Endodermal cell (in vitro differentiated cells): ENCODE data around the gene GFOD2. TPM values are rescaled to one million over a fixed set of nuclear protein-coding genes. Genes with fewer than 3 reads are reported as not detected.

ENCODE experiments used
- DNase-seq: peaks from one replicate; pipeline ENCODE4 v3.0.0-alpha.2; 2017
- H3K27ac ChIP-seq: 2 replicates; pipeline ENCODE4 v1.5.1; 2013; ENCODE audit warnings: mild to moderate bottlenecking, low read depth, low read length, moderate library complexity
- H3K27me3 ChIP-seq: 2 replicates; pipeline ENCODE4 v1.6.1; 2013; ENCODE audit warnings: mild to moderate bottlenecking, low read length, moderate library complexity; ENCODE audit not compliant: insufficient read depth, control insufficient read depth, poor library complexity, severe bottlenecking
- H3K36me3 ChIP-seq: 2 replicates; pipeline ENCODE4 v1.7.0; 2013; ENCODE audit warnings: mild to moderate bottlenecking, low read length, moderate library complexity; ENCODE audit not compliant: control insufficient read depth, insufficient read depth
- H3K4me1 ChIP-seq: one replicate; pipeline ENCODE4 v1.7.0; 2013; ENCODE audit warnings: low read length; ENCODE audit not compliant: control insufficient read depth, insufficient read depth
- H3K4me3 ChIP-seq: 2 replicates; pipeline ENCODE4 v1.5.1; 2013; ENCODE audit warnings: mild to moderate bottlenecking, low read length, moderate library complexity
- H3K9ac ChIP-seq: 2 replicates; pipeline ENCODE4 v1.6.1; 2013; ENCODE audit warnings: mild to moderate bottlenecking, low read length, moderate library complexity; ENCODE audit not compliant: poor library complexity, severe bottlenecking; ENCODE audit errors: extremely low read depth
- H3K9me3 ChIP-seq: 2 replicates; pipeline ENCODE4 v1.6.1; 2013; ENCODE audit warnings: mild to moderate bottlenecking, low read length, moderate library complexity; ENCODE audit not compliant: control insufficient read depth
- H3K27ac Mint-ChIP-seq: 2 replicates; pipeline ENCODE4 v1.8.0; 2020; ENCODE audit warnings: mixed read lengths
- H3K27me3 Mint-ChIP-seq: 2 replicates; pipeline ENCODE4 v1.8.0; 2021; ENCODE audit warnings: mild to moderate bottlenecking, mixed read lengths; ENCODE audit not compliant: insufficient read depth
- H3K36me3 Mint-ChIP-seq: 2 replicates; pipeline ENCODE4 v1.8.0; 2020; ENCODE audit warnings: low read depth, mixed read lengths
- H3K4me1 Mint-ChIP-seq: 2 replicates; pipeline ENCODE4 v1.8.0; 2020; ENCODE audit warnings: mixed read lengths
- H3K4me3 Mint-ChIP-seq: 2 replicates; pipeline ENCODE4 v1.8.0; 2020; ENCODE audit warnings: mild to moderate bottlenecking, moderate library complexity, mixed read lengths
- H3K9me3 Mint-ChIP-seq: 2 replicates; pipeline ENCODE4 v1.8.0; 2020; ENCODE audit warnings: mild to moderate bottlenecking, mixed read lengths
- CTCF ChIP-seq: fragments of 200-600 bp; sonication (generic); conservative IDR thresholded peaks from 2 replicates; pipeline ENCODE4 v1.5.0; 2021; ENCODE audit warnings: antibody characterized with exemption, mild to moderate bottlenecking
- WGBS, 2 experiments: methylation state at CpG; one replicate each; pipeline versions ENCODE4 v1.1.5 to v1.1.7; 2013; ENCODE audit warnings: missing lambda C conversion rate in 2 of 2, mixed read lengths in 1 of 2; ENCODE audit not compliant: insufficient coverage in 1 of 2, insufficient read length in 1 of 2; 5-methylcytosine and 5-hydroxymethylcytosine counted together
- total RNA-seq, 2 donors: library from RNA; stranded (reverse); fragmentation: NEBNext Ultra II Directional in 1 of 2; extraction: Animal tissue kit (Norgen Biotek cat#: 25700) in 1 of 2; gene quantifications; 2 replicates in 1 of 2; 3 replicates in 1 of 2; pipeline ENCODE4 v1.2.1, GENCODE V29; 2021

Gene GFOD2
- total RNA-seq, 2 donors from 2014 or later, result 18.2 to 21.2 TPM

GRCh38 chr16:67723911-67724305 is 4.8 kb upstream of the GFOD2 start:
- Mint-ChIP-seq H3K4me3 (no peak overlapping the region), H3K36me3 (peaks cover 20% of the 10 kb centered on the region), H3K9me3 (no peaks in the 10 kb centered on the region), H3K4me1 (peaks cover 12% of the 10 kb centered on the region), H3K27ac (no peak overlapping the region), H3K27me3 (no peaks in the 10 kb centered on the region)
- Histone ChIP-seq H3K27me3 (no peaks in the 10 kb centered on the region), H3K4me1 (no peaks in the 10 kb centered on the region), H3K9me3 (no peaks in the 10 kb centered on the region), H3K36me3 (peaks cover 12% of the 10 kb centered on the region), H3K27ac (no peak overlapping the region), H3K4me3 (no peak overlapping the region), H3K9ac (no peak overlapping the region)
- no peak for DNase-seq
- TF ChIP-seq CTCF, result no peak
- 89 to 100% methylated on average over 2 to 5 of the region's 5 CpGs for whole genome bisulfite sequencing, 2 experiments

- H3K4me1 ChIP-seq, result no peaks in the 10 kb centered on the region
- no peaks in the 10 kb centered on the region for H3K9me3 Mint-ChIP-seq
- WGBS, 2 experiments, result 85 to 93% methylated on average over 3 to 5 of the region's 5 CpGs
- DNase-seq, result no peak
- H3K27me3 Mint-ChIP-seq, result no peaks in the 10 kb centered on the region
- no peak overlapping the region for H3K27ac ChIP-seq
- H3K27ac Mint-ChIP-seq, result no peak overlapping the region
- no peaks in the 10 kb centered on the region for H3K9me3 ChIP-seq
- no peak overlapping the region for H3K4me3 ChIP-seq
- H3K4me1 Mint-ChIP-seq, result peaks cover 16% of the 10 kb centered on the region
- H3K4me3 Mint-ChIP-seq, result no peak overlapping the region
- H3K36me3 ChIP-seq, result peaks cover 12% of the 10 kb centered on the region
- TF ChIP-seq CTCF, result no peak
- H3K36me3 Mint-ChIP-seq, result peaks cover 16% of the 10 kb centered on the region
- no peak overlapping the region for H3K9ac ChIP-seq
- H3K27me3 ChIP-seq, result no peaks in the 10 kb centered on the region
These were observed 4.2 kb upstream of the GFOD2 start for GRCh38 chr16:67723151-67723910.

GRCh38 chr16:67720236-67720635 is 1.1 kb upstream of the GFOD2 start:
- H3K9me3 Mint-ChIP-seq, result no peaks in the 10 kb centered on the region
- H3K9ac ChIP-seq, result no peak overlapping the region
- peaks cover 20% of the 10 kb centered on the region for H3K36me3 ChIP-seq
- no peak for DNase-seq
- H3K4me1 Mint-ChIP-seq, result peaks cover 24% of the 10 kb centered on the region
- WGBS, 2 experiments, result 78 to 90% methylated on average over 1 of the region's 1 CpG
- H3K36me3 Mint-ChIP-seq, result peaks cover 14% of the 10 kb centered on the region
- H3K27ac Mint-ChIP-seq, result peak overlapping the region; percentile 92
- no peaks in the 10 kb centered on the region for H3K27me3 Mint-ChIP-seq
- peak overlapping the region; percentile 79 for H3K4me3 Mint-ChIP-seq
- H3K4me1 ChIP-seq, result no peaks in the 10 kb centered on the region
- no peaks in the 10 kb centered on the region for H3K27me3 ChIP-seq
- no peak for TF ChIP-seq CTCF
- no peak overlapping the region for H3K27ac ChIP-seq
- peak overlapping the region; percentile 87 for H3K4me3 ChIP-seq
- H3K9me3 ChIP-seq, result no peaks in the 10 kb centered on the region
